ENCODE measurements around the gene JADE2.

DNA sequence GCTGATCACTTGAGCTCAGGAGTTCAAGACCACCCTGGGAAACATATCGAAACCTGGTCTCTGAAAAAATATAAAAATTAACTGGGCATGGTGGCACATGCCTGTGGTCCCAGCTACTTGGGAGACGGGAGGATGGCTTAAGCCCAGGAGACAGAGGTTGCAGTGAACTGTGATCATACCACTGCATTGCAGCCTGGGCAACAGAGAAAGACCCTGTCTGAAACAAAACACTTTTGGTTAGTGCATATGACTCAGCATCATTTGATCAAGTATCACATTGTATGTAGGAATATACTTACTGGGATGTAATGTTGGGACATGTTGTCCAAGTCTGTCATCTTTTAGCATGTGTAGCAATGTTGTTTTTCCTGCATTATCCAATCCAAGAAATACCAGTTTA, 95.2 kb downstream of the JADE2 start:
- TF ChIP-seq CTCF (IDR thresholded peaks at IDR 0.05) (no peak), POLR2A (IDR thresholded peaks at IDR 0.05; ENCODE audit: low read length) (no peak), EP300 (IDR thresholded peaks at IDR 0.05) (no peak), FOSL2 (IDR thresholded peaks at IDR 0.05) (no peak), FOSL2 (CRISPR knock-in tag; IDR thresholded peaks at IDR 0.05) (no peak), RAD21 (conservative IDR thresholded peaks at IDR 0.05 in 1 of 2, IDR thresholded peaks at IDR 0.05 in 1 of 2) (no peak), SREBF2 (IDR thresholded peaks at IDR 0.05) (no peak), HMGXB4 (CRISPR knock-in tag; IDR thresholded peaks at IDR 0.05; ENCODE audit: borderline replicate concordance) (no peak)
- TF ChIP-seq, protein P1, sequence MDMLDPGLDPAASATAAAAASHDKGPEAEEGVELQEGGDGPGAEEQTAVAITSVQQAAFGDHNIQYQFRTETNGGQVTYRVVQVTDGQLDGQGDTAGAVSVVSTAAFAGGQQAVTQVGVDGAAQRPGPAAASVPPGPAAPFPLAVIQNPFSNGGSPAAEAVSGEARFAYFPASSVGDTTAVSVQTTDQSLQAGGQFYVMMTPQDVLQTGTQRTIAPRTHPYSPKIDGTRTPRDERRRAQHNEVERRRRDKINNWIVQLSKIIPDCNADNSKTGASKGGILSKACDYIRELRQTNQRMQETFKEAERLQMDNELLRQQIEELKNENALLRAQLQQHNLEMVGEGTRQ (IDR thresholded peaks at IDR 0.05), result no peak

Data from A549 (cell line).